ENCODE measurements around the gene CNIH1. TPM values are rescaled to one million over a fixed set of nuclear protein-coding genes. Genes with fewer than 3 reads are reported as not detected.
A peak's percentile ranks its signal among the peaks of the same experiment; 100 is the strongest.

The CNIH1 gene
- total RNA-seq, 1 donor from 2014 or later: 205 TPM

DNA sequence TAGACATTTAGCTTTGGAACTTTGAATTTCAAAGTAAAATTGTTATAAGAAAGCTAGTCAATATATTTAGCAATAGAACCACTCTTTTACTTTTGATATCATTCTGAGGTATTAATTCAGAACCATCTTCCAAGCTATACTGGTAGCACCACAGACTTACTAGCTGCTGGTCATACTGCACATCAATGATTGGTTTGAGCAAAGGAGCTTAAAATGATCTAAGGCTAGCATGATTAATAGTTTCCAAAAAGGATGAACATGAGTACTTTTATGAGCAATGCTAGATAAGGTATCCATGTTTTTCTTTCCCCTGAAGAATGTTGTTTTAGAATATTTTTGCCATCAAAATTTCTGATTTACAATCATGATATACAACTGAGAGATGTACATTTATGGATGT, 17.2 kb downstream of the CNIH1 start:
- no peak overlapping the region for H3K9ac ChIP-seq
- H3K27me3 ChIP-seq: no peaks in the 10 kb centered on the region
- H3K4me3 Mint-ChIP-seq: no peak overlapping the region
- H3K79me2 ChIP-seq (ENCODE audit: low read depth): no peaks in the 10 kb centered on the region
- peaks cover 2% of the 10 kb centered on the region for H3K4me1 Mint-ChIP-seq
- no peaks in the 10 kb centered on the region for H3K4me1 ChIP-seq
- no peaks in the 10 kb centered on the region for H3K9me3 ChIP-seq (ENCODE audit: low read depth)
- peaks cover 21% of the 10 kb centered on the region for H3F3A ChIP-seq (ENCODE audit: low read depth)
- no peaks in the 10 kb centered on the region for H3K9me3 Mint-ChIP-seq
- no peak overlapping the region for H3K27ac ChIP-seq
- H2AFZ ChIP-seq (replicated peaks): no peak overlapping the region
- H3K36me3 Mint-ChIP-seq: peaks cover 17% of the 10 kb centered on the region
- peaks cover 16% of the 10 kb centered on the region for H3K36me3 ChIP-seq
- H3K27ac Mint-ChIP-seq: no peak overlapping the region
- no peak overlapping the region for H3K4me2 ChIP-seq
- no peaks in the 10 kb centered on the region for H3K27me3 Mint-ChIP-seq (ENCODE audit: insufficient read depth, low read depth)
- TF ChIP-seq EZH2 (IDR thresholded peaks at IDR 0.05): no peak
- TF ChIP-seq EZH2phosphoT487 (IDR thresholded peaks at IDR 0.05): no peak
- TF ChIP-seq, protein P1, sequence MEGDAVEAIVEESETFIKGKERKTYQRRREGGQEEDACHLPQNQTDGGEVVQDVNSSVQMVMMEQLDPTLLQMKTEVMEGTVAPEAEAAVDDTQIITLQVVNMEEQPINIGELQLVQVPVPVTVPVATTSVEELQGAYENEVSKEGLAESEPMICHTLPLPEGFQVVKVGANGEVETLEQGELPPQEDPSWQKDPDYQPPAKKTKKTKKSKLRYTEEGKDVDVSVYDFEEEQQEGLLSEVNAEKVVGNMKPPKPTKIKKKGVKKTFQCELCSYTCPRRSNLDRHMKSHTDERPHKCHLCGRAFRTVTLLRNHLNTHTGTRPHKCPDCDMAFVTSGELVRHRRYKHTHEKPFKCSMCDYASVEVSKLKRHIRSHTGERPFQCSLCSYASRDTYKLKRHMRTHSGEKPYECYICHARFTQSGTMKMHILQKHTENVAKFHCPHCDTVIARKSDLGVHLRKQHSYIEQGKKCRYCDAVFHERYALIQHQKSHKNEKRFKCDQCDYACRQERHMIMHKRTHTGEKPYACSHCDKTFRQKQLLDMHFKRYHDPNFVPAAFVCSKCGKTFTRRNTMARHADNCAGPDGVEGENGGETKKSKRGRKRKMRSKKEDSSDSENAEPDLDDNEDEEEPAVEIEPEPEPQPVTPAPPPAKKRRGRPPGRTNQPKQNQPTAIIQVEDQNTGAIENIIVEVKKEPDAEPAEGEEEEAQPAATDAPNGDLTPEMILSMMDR (IDR thresholded peaks at IDR 0.05): no peak
- H3K4me3 ChIP-seq: no peak overlapping the region
- no peak for DNase-seq (ENCODE audit: low spot score)
- peaks cover 4% of the 10 kb centered on the region for H4K20me1 ChIP-seq (ENCODE audit: low read depth)

DNA sequence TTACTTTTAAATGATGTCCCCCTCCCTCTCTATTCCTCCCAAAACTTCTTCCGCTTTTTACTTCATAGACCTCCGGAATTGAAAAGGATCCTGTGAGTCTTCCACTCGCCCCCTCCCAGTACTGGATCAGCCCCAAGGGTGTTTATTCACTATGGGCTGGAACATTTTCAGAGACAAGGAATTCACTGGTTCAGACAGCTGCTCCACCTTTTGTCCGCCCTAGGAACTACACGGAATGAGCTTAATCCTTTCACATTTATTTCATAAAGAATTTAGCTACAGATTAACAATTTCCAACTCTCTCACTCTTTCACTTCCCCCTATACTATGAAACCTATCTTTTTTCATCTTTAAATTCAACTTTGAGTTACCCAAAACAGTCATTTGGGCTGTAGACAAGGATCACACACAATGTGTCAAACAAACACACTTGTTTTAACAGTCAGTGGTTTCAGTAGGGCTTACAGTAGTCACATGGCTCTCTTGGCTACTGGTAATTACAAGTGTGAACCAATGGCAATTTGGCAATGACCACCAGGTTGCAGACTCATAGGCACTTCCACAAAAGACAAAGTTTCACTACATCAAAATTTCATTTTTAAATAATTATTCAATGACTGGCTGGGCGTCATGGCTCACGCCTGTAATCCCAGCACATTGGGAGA, 20.6 kb downstream of the CNIH1 start:
- Mint-ChIP-seq H3K4me3 (no peak overlapping the region), H3K9me3 (no peaks in the 10 kb centered on the region), H3K4me1 (peaks cover 2% of the 10 kb centered on the region), H3K27ac (no peak overlapping the region), H3K36me3 (peaks cover 16% of the 10 kb centered on the region), H3K27me3 (ENCODE audit: insufficient read depth, low read depth) (no peaks in the 10 kb centered on the region)
- Histone ChIP-seq H3K4me2 (no peak overlapping the region), H3K4me1 (no peaks in the 10 kb centered on the region), H4K20me1 (ENCODE audit: low read depth) (peaks cover 4% of the 10 kb centered on the region), H3F3A (ENCODE audit: low read depth) (peaks cover 21% of the 10 kb centered on the region), H3K9ac (no peak overlapping the region), H3K4me3 (no peak overlapping the region), H3K9me3 (ENCODE audit: low read depth) (no peaks in the 10 kb centered on the region), H3K36me3 (peaks cover 5% of the 10 kb centered on the region), H2AFZ (replicated peaks) (no peak overlapping the region), H3K27me3 (no peaks in the 10 kb centered on the region), H3K79me2 (ENCODE audit: low read depth) (no peaks in the 10 kb centered on the region), H3K27ac (no peak overlapping the region)
- DNase-seq (ENCODE audit: low spot score): peak; percentile 53
- TF ChIP-seq, protein P1 (IDR thresholded peaks at IDR 0.05): peak; percentile 64
- no peak for TF ChIP-seq EZH2phosphoT487 (IDR thresholded peaks at IDR 0.05)

- Histone ChIP-seq H3K27ac (no peak overlapping the region), H3K27me3 (no peaks in the 10 kb centered on the region), H3K9me3 (ENCODE audit: low read depth) (no peaks in the 10 kb centered on the region), H3K79me2 (ENCODE audit: low read depth) (no peaks in the 10 kb centered on the region), H3K4me2 (no peak overlapping the region), H2AFZ (replicated peaks) (no peak overlapping the region), H3K36me3 (peaks cover 14% of the 10 kb centered on the region), H3K9ac (no peak overlapping the region), H3K4me1 (no peaks in the 10 kb centered on the region), H3F3A (ENCODE audit: low read depth) (no peaks in the 10 kb centered on the region), H4K20me1 (ENCODE audit: low read depth) (no peaks in the 10 kb centered on the region), H3K4me3 (no peak overlapping the region)
- TF ChIP-seq EZH2 (IDR thresholded peaks at IDR 0.05) (no peak), EZH2phosphoT487 (IDR thresholded peaks at IDR 0.05) (no peak)
- TF ChIP-seq, protein P1 (IDR thresholded peaks at IDR 0.05): no peak
- Mint-ChIP-seq H3K27ac (no peak overlapping the region), H3K9me3 (peaks cover 1% of the 10 kb centered on the region), H3K27me3 (ENCODE audit: insufficient read depth, low read depth) (peaks cover 2% of the 10 kb centered on the region), H3K36me3 (peaks cover 33% of the 10 kb centered on the region), H3K4me3 (no peak overlapping the region), H3K4me1 (no peaks in the 10 kb centered on the region)
- no peak for DNase-seq (ENCODE audit: low spot score)
Observed at GRCh38 chr14:54411371-54411770, 29.8 kb downstream of the CNIH1 start.
